HG03196 (cell line): ENCODE results near the gene DIAPH3.

Experiments
- ATAC-seq: cut with Tn5 transposase; IDR thresholded peaks from one replicate; pipeline ENCODE4 v1.9.1; 2021; ENCODE audit not compliant: unreplicated experiment

DIAPH3 gene

GRCh38 chr13:59877933-59878332, 285.8 kb downstream of the DIAPH3 start:
- no peak for ATAC-seq

DNA sequence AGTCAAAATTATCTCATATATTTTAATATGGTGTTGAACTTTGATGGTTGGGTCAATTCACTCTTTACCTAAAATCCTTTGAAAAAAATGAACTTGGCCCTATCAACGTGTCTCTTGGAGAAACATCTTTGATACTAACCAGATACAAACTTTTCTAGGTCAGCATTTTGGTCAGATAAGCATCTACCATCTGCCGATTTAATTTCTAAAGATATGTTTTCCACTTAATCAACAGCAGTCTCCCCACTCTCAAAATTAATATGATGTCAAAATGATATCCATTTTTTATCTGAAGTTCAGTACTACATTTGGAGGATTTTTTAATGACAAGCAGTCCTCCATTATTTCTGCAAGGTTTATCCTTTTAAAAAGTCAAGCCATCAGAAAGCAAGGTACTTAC, 288.8 kb downstream of the DIAPH3 start:
- no peak for ATAC-seq

GRCh38 chr13:59873856-59874255, 289.9 kb downstream of the DIAPH3 start:
- no peak for ATAC-seq

DNA sequence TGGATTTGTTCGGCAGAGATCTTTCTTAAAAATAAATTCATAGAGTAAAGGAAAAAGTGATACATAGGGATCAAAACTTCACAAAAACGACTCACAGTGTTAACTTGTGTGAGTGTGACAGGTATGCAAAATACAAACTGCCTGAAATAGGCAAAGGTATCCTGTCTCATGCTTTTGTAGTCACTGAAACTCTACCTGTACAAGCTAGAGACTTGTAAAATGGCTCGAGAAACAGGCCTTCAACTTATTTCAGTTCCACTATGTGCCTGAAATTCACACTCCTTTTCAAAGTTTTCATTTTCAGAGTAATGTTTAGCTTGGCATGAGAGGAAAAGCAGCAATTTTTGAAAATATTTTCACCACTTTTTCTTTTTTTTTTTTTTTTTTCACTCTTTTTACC, 290.4 kb downstream of the DIAPH3 start:
- no peak for ATAC-seq

DNA sequence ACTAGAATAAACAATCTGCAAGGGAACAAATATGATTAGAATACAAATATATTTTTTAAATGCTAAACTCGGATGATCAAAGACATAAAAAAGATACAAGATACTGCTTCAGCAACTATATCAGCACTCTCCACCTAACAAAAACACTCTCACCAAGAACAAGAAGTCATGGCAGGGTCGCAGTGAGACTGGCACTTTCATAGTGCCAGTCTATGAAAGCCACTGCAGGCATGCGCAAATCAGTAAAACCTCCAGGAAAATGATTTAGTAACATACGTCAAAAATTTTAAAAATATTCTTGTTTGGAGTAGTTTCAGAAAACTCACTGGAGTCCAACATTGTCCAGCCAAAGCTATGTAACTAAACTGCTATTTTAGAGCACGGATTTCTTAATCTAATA, 295.9 kb downstream of the DIAPH3 start:
- no peak for ATAC-seq

DNA sequence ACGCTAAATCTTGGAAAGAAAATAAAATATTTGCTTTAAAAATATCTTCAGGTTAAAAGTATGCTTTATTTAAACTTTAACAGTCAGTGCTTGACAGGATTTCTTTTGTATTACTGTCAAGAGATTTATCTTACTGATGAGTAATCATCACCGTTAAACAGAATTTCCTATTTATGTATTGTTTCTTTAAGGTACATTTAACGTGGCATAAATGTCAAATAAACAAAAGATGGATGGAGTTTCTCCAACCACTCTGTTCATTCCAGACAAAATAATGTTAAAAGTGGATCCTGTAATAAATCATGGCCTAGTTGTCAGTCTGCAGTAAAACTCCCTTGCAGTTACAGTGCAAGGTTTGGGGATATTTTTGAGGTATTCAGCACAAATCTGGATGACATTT, 298.3 kb downstream of the DIAPH3 start:
- no peak for ATAC-seq

DNA sequence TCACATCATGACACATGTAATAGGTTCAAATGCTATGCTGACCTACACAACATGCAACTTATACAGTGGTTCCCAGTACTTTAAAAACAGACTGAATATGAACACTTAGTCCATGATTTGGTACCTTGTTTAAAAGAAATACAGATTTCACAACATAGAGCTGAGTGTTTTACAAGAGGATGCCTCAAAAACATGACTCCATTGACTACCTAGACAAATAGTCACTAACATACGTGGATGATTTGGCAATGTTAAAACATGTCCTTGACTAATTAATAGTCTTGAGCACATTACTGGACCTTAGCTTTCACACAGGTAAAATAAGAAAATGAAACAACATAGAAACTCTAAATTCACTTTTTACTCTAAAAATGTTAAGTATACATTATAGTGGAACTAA, 300.1 kb downstream of the DIAPH3 start:
- ATAC-seq, result no peak

- ATAC-seq, result no peak
Measured at GRCh38 chr13:59861676-59862075, 302.1 kb downstream of the DIAPH3 start.

DNA sequence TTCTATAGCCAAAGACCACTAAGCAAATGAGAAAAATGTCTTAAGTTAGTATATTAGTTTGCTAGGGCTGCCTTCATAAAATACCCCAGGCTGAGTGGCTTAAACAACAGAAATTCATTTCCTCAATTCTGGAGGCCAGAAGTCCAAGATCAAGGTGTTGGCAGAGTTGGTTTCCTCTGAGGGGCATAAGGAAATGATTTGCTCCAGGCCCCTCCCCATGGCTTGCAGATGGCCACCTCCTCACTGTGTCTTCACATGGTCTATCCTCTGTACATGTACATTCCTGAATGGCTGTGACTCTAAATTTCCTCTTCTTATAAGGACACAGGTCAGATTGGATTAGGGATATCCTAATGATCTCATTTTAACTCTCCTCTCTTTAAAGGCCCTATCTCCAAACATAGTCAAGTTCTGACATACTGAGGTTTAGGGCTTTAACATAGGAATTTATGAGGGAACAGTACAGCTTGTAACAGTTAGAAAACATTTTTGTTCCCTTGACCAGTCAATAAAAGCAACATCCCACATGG, 307.4 kb downstream of the DIAPH3 start:
- ATAC-seq, result no peak

GRCh38 chr13:59846845-59847620, 316.7 kb downstream of the DIAPH3 start:
- no peak for ATAC-seq

DNA sequence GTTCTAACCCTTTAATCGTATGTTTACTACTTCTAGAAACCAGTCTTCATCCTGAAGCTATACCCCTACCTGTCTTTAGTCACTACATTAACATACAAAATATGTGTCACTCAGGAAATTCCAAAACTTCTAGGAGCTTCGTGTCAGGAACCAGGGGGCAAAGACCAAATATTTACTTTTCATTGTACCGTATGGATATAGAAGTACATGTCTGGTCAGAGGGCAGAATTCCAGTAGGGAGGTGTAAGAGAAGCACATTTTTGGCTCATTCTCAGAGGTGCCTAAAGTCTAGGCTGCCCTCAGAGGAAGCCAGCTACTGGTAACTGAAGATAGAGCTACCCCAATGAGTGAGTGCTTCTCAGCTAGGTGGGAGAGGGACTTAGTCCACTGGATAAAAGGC, 320.7 kb downstream of the DIAPH3 start:
- no peak for ATAC-seq

DNA sequence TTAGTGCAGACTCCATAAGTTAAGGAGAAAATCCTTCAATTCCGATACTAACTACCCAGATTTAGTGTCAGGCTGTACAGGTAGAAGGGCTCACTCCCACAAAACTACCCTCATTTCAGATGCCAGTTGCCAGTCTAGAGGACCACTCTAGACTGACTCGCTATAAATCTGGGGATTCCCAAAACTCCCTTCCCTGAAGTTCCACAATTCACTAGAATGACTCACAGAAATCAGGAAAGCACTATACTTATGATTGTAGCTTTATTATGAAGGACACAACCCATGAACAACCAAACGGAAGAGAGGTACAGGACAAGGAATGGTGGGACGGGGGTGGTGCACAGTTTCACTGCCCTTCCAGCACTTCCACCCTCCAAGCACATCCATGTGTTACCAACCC, 321.2 kb downstream of the DIAPH3 start:
- ATAC-seq, result no peak

DNA sequence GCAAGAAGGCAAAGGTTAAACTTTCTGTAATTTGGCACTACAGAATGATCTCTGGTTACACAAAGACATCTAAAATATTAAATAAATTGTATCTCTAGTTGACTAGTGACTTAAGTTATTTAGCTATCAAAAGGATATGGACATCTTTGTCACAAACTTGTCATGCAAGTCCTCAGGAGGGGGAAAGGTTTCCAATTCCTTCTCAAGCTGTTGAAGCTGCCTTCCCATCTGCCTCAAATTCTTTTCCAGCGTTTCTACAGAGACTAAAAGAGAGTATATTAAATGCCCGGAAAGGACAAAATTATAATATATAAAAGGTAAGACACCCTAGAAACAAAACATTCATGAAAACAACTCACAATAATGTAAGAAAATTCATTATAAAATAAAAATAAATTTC, 324.5 kb downstream of the DIAPH3 start:
- ATAC-seq, result no peak

- ATAC-seq, result no peak
Measured at GRCh38 chr13:59837101-59837500, 326.6 kb downstream of the DIAPH3 start.

- no peak for ATAC-seq
Measured at GRCh38 chr13:59835569-59835968, 328.2 kb downstream of the DIAPH3 start.

GRCh38 chr13:59834801-59835200, 328.9 kb downstream of the DIAPH3 start:
- no peak for ATAC-seq

DNA sequence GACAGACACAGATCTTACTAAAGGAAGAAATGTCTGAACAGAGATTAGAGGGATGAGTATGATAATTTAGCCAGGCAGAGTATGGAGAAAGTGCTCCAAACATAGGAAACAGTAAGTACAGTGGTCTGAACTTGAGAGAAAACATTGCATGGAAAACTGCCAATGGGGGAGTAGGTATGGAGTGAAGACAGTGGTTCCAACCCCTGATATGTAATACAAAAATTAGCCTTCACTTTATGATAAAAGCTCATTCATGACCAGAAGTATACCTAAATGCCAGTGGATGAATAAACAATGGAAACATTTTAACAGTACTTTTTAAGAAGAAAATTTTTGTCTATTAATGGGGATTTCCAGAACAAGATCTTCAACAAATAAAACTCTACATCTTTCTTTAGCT, 334.0 kb downstream of the DIAPH3 start:
- ATAC-seq, result no peak

- no peak for ATAC-seq
Measured at GRCh38 chr13:59823486-59823885, 340.2 kb downstream of the DIAPH3 start.

DNA sequence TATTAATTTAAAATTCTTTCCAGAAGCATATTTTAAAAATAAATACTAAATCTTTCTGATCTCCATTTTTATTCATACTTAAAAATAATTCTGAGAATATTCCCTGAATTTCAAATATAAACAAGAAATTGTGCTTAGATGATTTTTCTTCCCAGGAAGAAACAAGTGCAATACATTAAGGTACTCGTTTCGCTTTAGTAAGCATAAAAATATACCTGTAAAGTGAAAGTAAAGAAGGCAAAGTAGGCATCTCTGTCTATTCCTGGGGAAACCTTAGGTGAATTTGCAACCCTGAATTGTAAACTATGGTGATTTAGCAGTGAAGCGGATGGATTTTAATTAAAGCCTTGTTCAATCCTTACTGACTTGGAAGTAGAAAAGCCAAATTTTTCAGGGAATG, 354.2 kb downstream of the DIAPH3 start:
- ATAC-seq, result no peak

- ATAC-seq, result no peak
Measured at GRCh38 chr13:59806801-59807200, 356.9 kb downstream of the DIAPH3 start.

GRCh38 chr13:59801107-59801880, 362.4 kb downstream of the DIAPH3 start:
- no peak for ATAC-seq

DNA sequence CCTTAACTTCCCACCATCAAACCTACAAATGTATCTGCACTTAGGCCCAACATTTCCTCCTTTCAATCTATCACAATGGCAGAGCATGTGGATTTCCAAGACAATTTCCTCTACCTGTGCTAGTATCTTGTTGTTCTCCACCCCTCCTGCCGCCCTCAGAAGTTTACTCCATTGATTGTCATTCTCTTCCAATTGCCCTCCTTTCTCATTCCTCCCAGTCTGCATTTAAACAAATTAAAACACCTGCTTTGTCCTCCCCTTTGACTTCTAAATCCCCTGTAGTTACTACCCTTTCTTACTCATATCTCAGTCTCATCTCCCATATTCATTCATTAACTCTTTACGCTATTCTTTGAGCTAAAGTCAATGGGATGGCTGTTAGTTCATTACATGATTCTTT, 370.6 kb downstream of the DIAPH3 start:
- ATAC-seq, result no peak
